ENCODE data around the gene ZNF543. TPM values are rescaled to one million over a fixed set of nuclear protein-coding genes. Genes with fewer than 3 reads are reported as not detected.

The ZNF543 gene
- total and polyA plus RNA-seq, 9 of the 15 experiments (the other 6 are each of a cell fraction or from before 2014, with no cell fraction given), result 0.14 to 5.5 (median 2.4) TPM

GRCh38 chr19:57320180-57321084 lies at the start of gene ZNF543 (continued):
- no peak for TF ChIP-seq BRF1 (IDR thresholded peaks at IDR 0.05; ENCODE audit: borderline replicate concordance, extremely low read depth, insufficient read length)
- no peak for TF ChIP-seq ZKSCAN1 (IDR thresholded peaks at IDR 0.05; ENCODE audit: low read depth, low read length)
- TF ChIP-seq ZNF184 (CRISPR knock-in tag; IDR thresholded peaks at IDR 0.05), result no peak
- no peak for TF ChIP-seq FOXA3 (CRISPR knock-in tag; conservative IDR thresholded peaks at IDR 0.05 in 1 of 2, IDR thresholded peaks at IDR 0.05 in 1 of 2)
- TF ChIP-seq ZEB2 (IDR thresholded peaks at IDR 0.05), result no peak
- peak; percentile 47; the same call in 1 of the 2 replicates for TF ChIP-seq VEZF1 (CRISPR knock-in tag; IDR thresholded peaks at IDR 0.05)
- TF ChIP-seq SIN3A (IDR thresholded peaks at IDR 0.05; ENCODE audit: borderline replicate concordance in 2 of 2, control insufficient read depth in 1 of 2, low read depth in 2 of 2, low read length in 2 of 2), result peak in 1 of 2 experiments; percentile 83; a peak in 2 of 4 replicates
- TF ChIP-seq E2F6 (IDR thresholded peaks at IDR 0.05; ENCODE audit: borderline replicate concordance in 1 of 2, extremely low read depth in 1 of 2, insufficient read depth in 1 of 2, insufficient read length in 1 of 2, low read depth in 1 of 2, low read length in 1 of 2, poor library complexity in 1 of 2, severe bottlenecking in 1 of 2), result peak; percentile 51 to 60
- no peak for TF ChIP-seq ZNF561 (CRISPR knock-in tag; conservative IDR thresholded peaks at IDR 0.05)
- no peak for TF ChIP-seq ZHX1 (conservative IDR thresholded peaks at IDR 0.05; ENCODE audit: low read length)
- no peak for TF ChIP-seq FOXJ2 (tag; IDR thresholded peaks at IDR 0.05)
- no peak for TF ChIP-seq TBL1XR1 (IDR thresholded peaks at IDR 0.05; ENCODE audit: low read length in 2 of 2)
- 0 out of 2 replicates have a peak, but pooled peaks have one; percentile 48 for TF ChIP-seq TGIF2 (CRISPR knock-in tag; IDR thresholded peaks at IDR 0.05)
- no peak for TF ChIP-seq NR2C2 (CRISPR knock-in tag; IDR thresholded peaks at IDR 0.05)
- peak; percentile 61 for TF ChIP-seq NR2C2 (tag; IDR thresholded peaks at IDR 0.05)
- TF ChIP-seq ZNF592 (IDR thresholded peaks at IDR 0.05), result no peak
